H1 (cell line): ENCODE results near the gene DACT3. TPM values are rescaled to one million over a fixed set of nuclear protein-coding genes. Genes with fewer than 3 reads are reported as not detected.

Source experiments
- CREB1 ChIP-seq: IDR thresholded peaks from 2 replicates; pipeline ENCODE4 v1.6.1; 2012; ENCODE audit warnings: inconsistent platforms
- GTF2F1 ChIP-seq: IDR thresholded peaks from 2 replicates; pipeline ENCODE4 v1.6.1; 2012; ENCODE audit warnings: low read depth, low read length, improper control_type of control experiment, borderline replicate concordance
- POLR2AphosphoS5 ChIP-seq: IDR thresholded peaks from 2 replicates; pipeline ENCODE4 v1.6.1; 2011; ENCODE audit warnings: low read depth, low read length
- RAD21 ChIP-seq, 2 experiments: IDR thresholded peaks in 1 of 2; conservative IDR thresholded peaks in 1 of 2; 2 replicates each; pipeline ENCODE4 v1.6.1; 2011; ENCODE audit warnings: low read depth in 2 of 2, low read length in 2 of 2, improper control_type of control experiment in 1 of 2, inconsistent platforms in 1 of 2, mild to moderate bottlenecking in 1 of 2, moderate library complexity in 1 of 2
- RFX5 ChIP-seq: IDR thresholded peaks from 2 replicates; pipeline ENCODE4 v1.6.1; 2011; ENCODE audit warnings: low read depth, low read length, improper control_type of control experiment, borderline replicate concordance
- SIN3A ChIP-seq, 2 experiments: IDR thresholded peaks in 1 of 2; conservative IDR thresholded peaks in 1 of 2; 2 replicates each; pipeline ENCODE4 v1.6.1; 2011 to 2012; ENCODE audit warnings: low read length in 2 of 2, improper control_type of control experiment in 1 of 2, low read depth in 1 of 2, mild to moderate bottlenecking in 1 of 2
- polyA plus RNA-seq, 7 experiments: library from polyadenylated mRNA; depleted of rRNA in 3 of 7; stranded (reverse) in 5 of 7; unstranded in 2 of 7; fragments of >200 nt in 5 of 7; fragments of 200-250 nt in 2 of 7; gene quantifications; 1 replicate in 5 of 7; 2 replicates in 1 of 7; 4 replicates in 1 of 7; pipeline versions ENCODE4 v1.2.1 to v1.2.3, GENCODE V29; 2011 to 2013; ENCODE audit warnings: missing spikeins in 2 of 7, mixed read lengths in 2 of 7
- total RNA-seq: library from RNA; stranded (reverse); fragmentation: NEBNext Ultra II Directional; extraction: Animal tissue kit (Norgen Biotek cat#: 25700); gene quantifications from 2 replicates; pipeline ENCODE4 v1.2.1, GENCODE V29; 2021

The DACT3 gene
- total and polyA plus RNA-seq, 2 of the 8 experiments (the other 6 are each of a cell fraction or from before 2014, with no cell fraction given) = 1.8 to 2.0 TPM

DNA sequence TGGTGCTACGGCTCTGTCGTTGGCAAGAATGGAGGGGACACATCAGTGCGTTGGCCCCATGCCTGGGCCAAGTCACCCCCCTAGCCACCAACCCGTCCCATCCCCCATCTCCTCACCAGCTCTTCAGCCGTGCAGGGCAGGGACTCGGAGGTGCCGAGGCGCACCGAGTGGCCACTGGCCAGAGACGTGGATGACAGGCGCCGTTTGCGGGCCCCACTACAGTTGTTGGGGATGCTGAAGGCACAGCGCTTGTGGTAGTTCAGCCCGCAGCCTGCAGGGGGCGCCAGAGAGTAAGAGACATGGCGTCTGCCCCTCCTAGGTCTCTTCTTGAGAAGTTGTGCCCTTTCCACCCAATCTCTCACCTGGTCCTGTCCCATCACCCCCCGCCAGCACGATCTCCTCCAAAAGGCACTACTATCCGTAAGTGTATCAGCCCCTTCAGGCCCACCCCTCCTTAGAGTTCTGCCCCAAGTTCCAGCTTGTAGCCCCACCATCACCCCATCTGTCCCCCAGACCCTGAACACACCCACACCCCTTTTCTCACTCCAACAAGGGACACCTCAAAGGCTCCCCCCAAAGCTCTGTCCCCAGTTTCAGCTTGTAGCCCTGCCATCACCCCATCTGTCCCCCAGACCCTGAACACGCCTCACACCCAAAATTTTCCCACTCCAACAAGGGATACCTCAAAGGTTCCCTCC is 43.5 kb upstream of the DACT3 start (continued):
- peak; percentile 34; the same call in 1 of the 2 replicates for TF ChIP-seq CREB1
- TF ChIP-seq RAD21 (IDR thresholded peaks at IDR 0.05 in 1 of 2, conservative IDR thresholded peaks at IDR 0.05 in 1 of 2; ENCODE audit: low read depth in 2 of 2, low read length in 2 of 2) = peak; percentile 63 to 64
- peak in 1 of 2 experiments; percentile 52; a peak in 1 of 4 replicates for TF ChIP-seq SIN3A (conservative IDR thresholded peaks at IDR 0.05 in 1 of 2, IDR thresholded peaks at IDR 0.05 in 1 of 2; ENCODE audit: low read depth in 1 of 2, low read length in 2 of 2)
- no peak for TF ChIP-seq GTF2F1
- TF ChIP-seq RFX5 = no peak
- TF ChIP-seq POLR2AphosphoS5 = 0 out of 2 replicates have a peak, but pooled peaks have one; percentile 28
- TF ChIP-seq, all 59 proteins: peak for 8
